ENCODE data around the gene ITPRIP. TPM values are rescaled to one million over a fixed set of nuclear protein-coding genes. Genes with fewer than 3 reads are reported as not detected.
A peak's percentile ranks its signal among the peaks of the same experiment; 100 is the strongest.

Gene ITPRIP
- total RNA-seq, 6 experiments from 2014 or later, result 2.9 to 9.7 (median 7.7) TPM

- Histone ChIP-seq H3K27me3 (no peaks in the 10 kb centered on the region), H3K4me1 (peaks cover 0 to 9% (median 2%) of the 10 kb centered on the region in 4 donors), H3K4me3 (no peak overlapping the region), H3K27ac (no peak overlapping the region), H3K9me3 (no peaks in the 10 kb centered on the region), H3K36me3 (peaks cover 0 to under 1% (median 0%) of the 10 kb centered on the region in 4 donors)
- 76% methylated on average over 9 of the region's 10 CpGs for WGBS (ENCODE audit: insufficient coverage, low coverage, low lambda C conversion rate, missing lambda C conversion rate)
- no peak for TF ChIP-seq POLR2A (IDR thresholded peaks at IDR 0.05)
- TF ChIP-seq, protein P1, sequence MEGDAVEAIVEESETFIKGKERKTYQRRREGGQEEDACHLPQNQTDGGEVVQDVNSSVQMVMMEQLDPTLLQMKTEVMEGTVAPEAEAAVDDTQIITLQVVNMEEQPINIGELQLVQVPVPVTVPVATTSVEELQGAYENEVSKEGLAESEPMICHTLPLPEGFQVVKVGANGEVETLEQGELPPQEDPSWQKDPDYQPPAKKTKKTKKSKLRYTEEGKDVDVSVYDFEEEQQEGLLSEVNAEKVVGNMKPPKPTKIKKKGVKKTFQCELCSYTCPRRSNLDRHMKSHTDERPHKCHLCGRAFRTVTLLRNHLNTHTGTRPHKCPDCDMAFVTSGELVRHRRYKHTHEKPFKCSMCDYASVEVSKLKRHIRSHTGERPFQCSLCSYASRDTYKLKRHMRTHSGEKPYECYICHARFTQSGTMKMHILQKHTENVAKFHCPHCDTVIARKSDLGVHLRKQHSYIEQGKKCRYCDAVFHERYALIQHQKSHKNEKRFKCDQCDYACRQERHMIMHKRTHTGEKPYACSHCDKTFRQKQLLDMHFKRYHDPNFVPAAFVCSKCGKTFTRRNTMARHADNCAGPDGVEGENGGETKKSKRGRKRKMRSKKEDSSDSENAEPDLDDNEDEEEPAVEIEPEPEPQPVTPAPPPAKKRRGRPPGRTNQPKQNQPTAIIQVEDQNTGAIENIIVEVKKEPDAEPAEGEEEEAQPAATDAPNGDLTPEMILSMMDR (IDR thresholded peaks at IDR 0.05), result no peak
- ATAC-seq (no peak), DNase-seq (no peak)
- intact Hi-C loops (cut with DNase I), result loop anchor here (5.0 kb wide), 1 partner anchor 39 kb away; no protein-coding TSS in a partner anchor
Observed at GRCh38 chr10:104307576-104308438, 30.5 kb downstream of the ITPRIP start.

DNA sequence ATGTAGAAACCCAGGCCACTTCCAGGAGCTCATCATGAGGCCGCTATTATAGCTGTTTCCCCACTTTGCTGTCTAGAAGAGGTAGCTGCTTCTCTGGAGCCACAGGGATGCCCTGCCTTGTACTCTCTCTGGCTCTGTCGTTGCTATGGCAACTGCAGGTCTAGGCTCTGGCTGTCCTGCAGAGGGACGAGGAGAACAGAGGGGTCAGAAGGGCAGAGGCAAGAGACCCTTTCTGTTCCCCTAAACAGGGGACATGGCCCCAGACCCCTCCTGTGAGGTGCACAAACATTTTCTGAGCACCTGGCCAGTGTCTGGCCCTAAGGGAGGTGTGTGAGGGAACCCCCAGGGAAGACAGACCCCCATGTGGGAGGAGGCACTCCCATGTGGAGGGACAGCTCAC lies 31.4 kb downstream of the ITPRIP start:
- no CpG with 5 or more reads among the region's 3 CpGs for WGBS (ENCODE audit: insufficient coverage, low coverage, low lambda C conversion rate, missing lambda C conversion rate)
- Histone ChIP-seq H3K4me3 (no peak overlapping the region), H3K9me3 (no peaks in the 10 kb centered on the region), H3K27ac (no peak overlapping the region), H3K4me1 (peaks cover 0 to 9% (median 2%) of the 10 kb centered on the region in 4 donors), H3K27me3 (no peaks in the 10 kb centered on the region), H3K36me3 (no peaks in the 10 kb centered on the region)
- intact Hi-C loops (cut with DNase I), result loop anchor here (5.0 kb wide), 1 partner anchor 40 kb away; no protein-coding TSS in a partner anchor
- no peak for ATAC-seq
- no peak for DNase-seq
- TF ChIP-seq, protein P1 (IDR thresholded peaks at IDR 0.05), result no peak
- no peak for TF ChIP-seq POLR2A (IDR thresholded peaks at IDR 0.05)

- TF ChIP-seq, protein P1 (IDR thresholded peaks at IDR 0.05), result no peak
- peak; percentile 22 for TF ChIP-seq POLR2A (IDR thresholded peaks at IDR 0.05)
- intact Hi-C loops (cut with DNase I), result loop anchor here (5.0 kb wide), 1 partner anchor 42 kb away; no protein-coding TSS in a partner anchor
- no peaks in the 10 kb centered on the region for H3K36me3 ChIP-seq
- 44% methylated on average over 8 of the region's 8 CpGs for WGBS (ENCODE audit: insufficient coverage, low coverage, low lambda C conversion rate, missing lambda C conversion rate)
- DNase-seq (no peak), ATAC-seq (no peak)
- no peak overlapping the region for H3K4me3 ChIP-seq
- peak overlapping the region in 1 of 3 donors; percentile 8 for H3K27ac ChIP-seq
- H3K9me3 ChIP-seq, result no peaks in the 10 kb centered on the region
- H3K4me1 ChIP-seq, result peaks cover 0 to 14% (median under 1%) of the 10 kb centered on the region in 4 donors
- no peaks in the 10 kb centered on the region for H3K27me3 ChIP-seq
Observed at GRCh38 chr10:104304927-104305326, 33.3 kb downstream of the ITPRIP start.

DNA sequence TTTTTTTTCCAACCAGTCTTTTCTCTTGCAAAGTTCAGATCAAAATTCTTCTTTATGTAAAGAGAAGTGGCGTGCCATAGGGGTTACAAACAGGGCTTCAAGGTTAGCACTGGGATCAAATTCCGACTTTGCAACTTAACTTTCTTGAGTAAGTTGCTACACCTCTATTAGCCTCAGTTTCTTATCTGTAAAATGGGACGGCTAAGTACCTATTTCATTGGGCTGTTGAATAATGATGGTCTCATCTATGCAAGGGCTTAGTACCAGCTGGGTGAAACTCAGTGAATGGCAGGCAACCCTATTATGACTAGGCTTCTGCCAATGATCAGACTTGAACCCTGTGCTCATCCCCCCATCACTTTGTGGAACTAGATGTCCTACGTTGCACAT lies 33.9 kb downstream of the ITPRIP start:
- intact Hi-C loops (cut with DNase I), result no loop called here
- H3K4me3 ChIP-seq, result no peak overlapping the region
- no peaks in the 10 kb centered on the region for H3K36me3 ChIP-seq
- no peaks in the 10 kb centered on the region for H3K27me3 ChIP-seq
- no peak for DNase-seq
- TF ChIP-seq, protein P1 (IDR thresholded peaks at IDR 0.05), result no peak
- no peak for TF ChIP-seq POLR2A (IDR thresholded peaks at IDR 0.05)
- ATAC-seq, result no peak
- 79% methylated on average over 4 of the region's 4 CpGs for WGBS (ENCODE audit: insufficient coverage, low coverage, low lambda C conversion rate, missing lambda C conversion rate)
- H3K4me1 ChIP-seq, result peaks cover 0 to 9% (median 0%) of the 10 kb centered on the region in 4 donors
- no peaks in the 10 kb centered on the region for H3K9me3 ChIP-seq
- no peak overlapping the region for H3K27ac ChIP-seq
